SK-N-SH treated with all-trans-retinoic acid at 6 μM for 48 hours (cell line): Measurements from ENCODE around the gene CYTL1.

Source experiments
- ARNTL ChIP-seq: fragments of 450-650 bp; formaldehyde crosslinking; IDR thresholded peaks from 2 replicates; pipeline ENCODE4 v1.5.0; 2020; ENCODE audit warnings: low read depth, mild to moderate bottlenecking, moderate library complexity, borderline replicate concordance
- GLIS3 ChIP-seq: fragments of 250-450 bp; sonication (Bioruptor Pico); IDR thresholded peaks from 2 replicates; pipeline ENCODE4 v1.5.0; 2020; ENCODE audit warnings: mild to moderate bottlenecking, moderate library complexity
- ISL1 ChIP-seq: fragments of 250-450 bp; sonication (Bioruptor Pico); IDR thresholded peaks from 2 replicates; pipeline ENCODE4 v2.1.2; 2022; ENCODE audit warnings: mild to moderate bottlenecking, moderate library complexity
- RARB ChIP-seq: fragments of 250-450 bp; sonication (Bioruptor Pico); IDR thresholded peaks from 2 replicates; pipeline ENCODE4 v1.8.0; 2021; ENCODE audit warnings: mild to moderate bottlenecking, moderate library complexity
- TSHZ2 ChIP-seq: fragments of 250-450 bp; sonication (Bioruptor Pico); IDR thresholded peaks from 2 replicates; pipeline ENCODE4 v1.5.0; 2020; ENCODE audit warnings: mild to moderate bottlenecking, moderate library complexity
- ZC3H10 ChIP-seq: fragments of 250-450 bp; sonication (Bioruptor Pico); IDR thresholded peaks from 2 replicates; pipeline ENCODE4 v1.5.1; 2021; ENCODE audit warnings: mild to moderate bottlenecking, moderate library complexity
- ZFP3 ChIP-seq: fragments of 250-450 bp; sonication (Bioruptor Pico); IDR thresholded peaks from 2 replicates; pipeline ENCODE4 v1.5.0; 2020; ENCODE audit warnings: mild to moderate bottlenecking, moderate library complexity
- ZFP30 ChIP-seq: fragments of 450-650 bp; formaldehyde crosslinking; IDR thresholded peaks from 2 replicates; pipeline ENCODE4 v1.5.0; 2022; ENCODE audit warnings: mild to moderate bottlenecking, moderate library complexity
- ZNF70 ChIP-seq: fragments of 450-650 bp; formaldehyde crosslinking; IDR thresholded peaks from 2 replicates; pipeline ENCODE4 v1.5.0; 2020; ENCODE audit warnings: mild to moderate bottlenecking, moderate library complexity
- TF ChIP-seq, protein P1 (sequence below): fragments of 250-450 bp; sonication (Bioruptor Pico); IDR thresholded peaks from 2 replicates; pipeline ENCODE4 v1.8.0; 2020; ENCODE audit warnings: mild to moderate bottlenecking, moderate library complexity, borderline replicate concordance
- TF ChIP-seq, protein P2 (sequence below): fragments of 250-450 bp; sonication (Bioruptor Pico); IDR thresholded peaks from 2 replicates; pipeline ENCODE4 v1.5.1; 2020; ENCODE audit warnings: low read depth, mild to moderate bottlenecking, moderate library complexity
- TF ChIP-seq, protein P3 (sequence below): fragments of 250-450 bp; sonication (Bioruptor Pico); IDR thresholded peaks from 2 replicates; pipeline ENCODE4 v1.5.1; 2021; ENCODE audit warnings: mild to moderate bottlenecking, moderate library complexity
- TF ChIP-seq, protein P4 (sequence below): fragments of 250-450 bp; sonication (Bioruptor Pico); IDR thresholded peaks from 2 replicates; pipeline ENCODE4 v1.8.0; 2021; ENCODE audit warnings: low read depth, mild to moderate bottlenecking, moderate library complexity, borderline replicate concordance

- TF ChIP-seq, protein P1, sequence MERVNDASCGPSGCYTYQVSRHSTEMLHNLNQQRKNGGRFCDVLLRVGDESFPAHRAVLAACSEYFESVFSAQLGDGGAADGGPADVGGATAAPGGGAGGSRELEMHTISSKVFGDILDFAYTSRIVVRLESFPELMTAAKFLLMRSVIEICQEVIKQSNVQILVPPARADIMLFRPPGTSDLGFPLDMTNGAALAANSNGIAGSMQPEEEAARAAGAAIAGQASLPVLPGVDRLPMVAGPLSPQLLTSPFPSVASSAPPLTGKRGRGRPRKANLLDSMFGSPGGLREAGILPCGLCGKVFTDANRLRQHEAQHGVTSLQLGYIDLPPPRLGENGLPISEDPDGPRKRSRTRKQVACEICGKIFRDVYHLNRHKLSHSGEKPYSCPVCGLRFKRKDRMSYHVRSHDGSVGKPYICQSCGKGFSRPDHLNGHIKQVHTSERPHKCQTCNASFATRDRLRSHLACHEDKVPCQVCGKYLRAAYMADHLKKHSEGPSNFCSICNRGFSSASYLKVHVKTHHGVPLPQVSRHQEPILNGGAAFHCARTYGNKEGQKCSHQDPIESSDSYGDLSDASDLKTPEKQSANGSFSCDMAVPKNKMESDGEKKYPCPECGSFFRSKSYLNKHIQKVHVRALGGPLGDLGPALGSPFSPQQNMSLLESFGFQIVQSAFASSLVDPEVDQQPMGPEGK (CRISPR knock-in tag): no peak
- TF ChIP-seq RARB: no peak
- no peak for TF ChIP-seq ZFP30
- TF ChIP-seq ZC3H10 (CRISPR knock-in tag): no peak
- TF ChIP-seq GLIS3 (CRISPR knock-in tag): no peak
- TF ChIP-seq ARNTL (CRISPR knock-in tag): no peak
- TF ChIP-seq, protein P2, sequence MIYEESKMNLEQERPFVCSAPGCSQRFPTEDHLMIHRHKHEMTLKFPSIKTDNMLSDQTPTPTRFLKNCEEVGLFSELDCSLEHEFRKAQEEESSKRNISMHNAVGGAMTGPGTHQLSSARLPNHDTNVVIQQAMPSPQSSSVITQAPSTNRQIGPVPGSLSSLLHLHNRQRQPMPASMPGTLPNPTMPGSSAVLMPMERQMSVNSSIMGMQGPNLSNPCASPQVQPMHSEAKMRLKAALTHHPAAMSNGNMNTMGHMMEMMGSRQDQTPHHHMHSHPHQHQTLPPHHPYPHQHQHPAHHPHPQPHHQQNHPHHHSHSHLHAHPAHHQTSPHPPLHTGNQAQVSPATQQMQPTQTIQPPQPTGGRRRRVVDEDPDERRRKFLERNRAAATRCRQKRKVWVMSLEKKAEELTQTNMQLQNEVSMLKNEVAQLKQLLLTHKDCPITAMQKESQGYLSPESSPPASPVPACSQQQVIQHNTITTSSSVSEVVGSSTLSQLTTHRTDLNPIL (CRISPR knock-in tag): no peak
- TF ChIP-seq, protein P3, sequence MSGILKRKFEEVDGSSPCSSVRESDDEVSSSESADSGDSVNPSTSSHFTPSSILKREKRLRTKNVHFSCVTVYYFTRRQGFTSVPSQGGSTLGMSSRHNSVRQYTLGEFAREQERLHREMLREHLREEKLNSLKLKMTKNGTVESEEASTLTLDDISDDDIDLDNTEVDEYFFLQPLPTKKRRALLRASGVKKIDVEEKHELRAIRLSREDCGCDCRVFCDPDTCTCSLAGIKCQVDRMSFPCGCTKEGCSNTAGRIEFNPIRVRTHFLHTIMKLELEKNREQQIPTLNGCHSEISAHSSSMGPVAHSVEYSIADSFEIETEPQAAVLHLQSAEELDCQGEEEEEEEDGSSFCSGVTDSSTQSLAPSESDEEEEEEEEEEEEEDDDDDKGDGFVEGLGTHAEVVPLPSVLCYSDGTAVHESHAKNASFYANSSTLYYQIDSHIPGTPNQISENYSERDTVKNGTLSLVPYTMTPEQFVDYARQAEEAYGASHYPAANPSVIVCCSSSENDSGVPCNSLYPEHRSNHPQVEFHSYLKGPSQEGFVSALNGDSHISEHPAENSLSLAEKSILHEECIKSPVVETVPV: no peak
- TF ChIP-seq ZNF70 (CRISPR knock-in tag): no peak
- TF ChIP-seq ZFP3 (CRISPR knock-in tag): no peak
- no peak for TF ChIP-seq ISL1 (CRISPR knock-in tag)
- TF ChIP-seq, protein P4, sequence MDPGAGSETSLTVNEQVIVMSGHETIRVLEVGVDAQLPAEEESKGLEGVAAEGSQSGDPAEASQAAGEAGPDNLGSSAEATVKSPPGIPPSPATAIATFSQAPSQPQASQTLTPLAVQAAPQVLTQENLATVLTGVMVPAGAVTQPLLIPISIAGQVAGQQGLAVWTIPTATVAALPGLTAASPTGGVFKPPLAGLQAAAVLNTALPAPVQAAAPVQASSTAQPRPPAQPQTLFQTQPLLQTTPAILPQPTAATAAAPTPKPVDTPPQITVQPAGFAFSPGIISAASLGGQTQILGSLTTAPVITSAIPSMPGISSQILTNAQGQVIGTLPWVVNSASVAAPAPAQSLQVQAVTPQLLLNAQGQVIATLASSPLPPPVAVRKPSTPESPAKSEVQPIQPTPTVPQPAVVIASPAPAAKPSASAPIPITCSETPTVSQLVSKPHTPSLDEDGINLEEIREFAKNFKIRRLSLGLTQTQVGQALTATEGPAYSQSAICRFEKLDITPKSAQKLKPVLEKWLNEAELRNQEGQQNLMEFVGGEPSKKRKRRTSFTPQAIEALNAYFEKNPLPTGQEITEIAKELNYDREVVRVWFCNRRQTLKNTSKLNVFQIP (CRISPR knock-in tag): no peak
- no peak for TF ChIP-seq TSHZ2 (CRISPR knock-in tag)
Observed at GRCh38 chr4:4969298-4969697, 50.0 kb downstream of the CYTL1 start.
